ENCODE results near the gene LDLRAD4.

The LDLRAD4 gene

DNA sequence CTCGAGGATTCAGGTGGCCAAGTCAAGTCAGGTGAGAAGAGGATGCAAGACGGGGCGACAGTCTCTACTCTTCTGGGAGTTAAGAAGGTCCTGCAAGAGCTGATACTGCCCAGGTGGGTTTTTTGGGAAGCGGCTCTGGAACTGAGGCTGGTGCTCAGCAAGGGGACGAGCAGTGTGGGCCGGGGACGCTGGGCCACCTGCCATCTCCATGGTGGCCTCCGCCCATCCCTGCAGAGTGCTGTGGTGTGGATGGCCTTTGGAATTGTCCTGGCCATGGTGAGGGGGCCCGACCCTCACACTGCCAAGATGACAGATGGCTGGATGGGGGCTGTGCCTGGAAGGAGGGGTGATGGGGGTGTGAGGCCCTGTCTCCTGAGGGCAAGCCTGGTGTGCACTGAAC, 34.2 kb upstream of the LDLRAD4 start:
- in situ Hi-C loops (cut with HindIII; ENCODE audit: low sequenced_read_pairs): no loop called here
- H3K4me3 ChIP-seq (ENCODE audit: low read depth, low read length): no peak overlapping the region
- TF ChIP-seq CTCF (IDR thresholded peaks at IDR 0.05; ENCODE audit: low read depth, low read length, missing control alignments): no peak
- DNase-seq (ENCODE audit: low read depth): no peak

DNA sequence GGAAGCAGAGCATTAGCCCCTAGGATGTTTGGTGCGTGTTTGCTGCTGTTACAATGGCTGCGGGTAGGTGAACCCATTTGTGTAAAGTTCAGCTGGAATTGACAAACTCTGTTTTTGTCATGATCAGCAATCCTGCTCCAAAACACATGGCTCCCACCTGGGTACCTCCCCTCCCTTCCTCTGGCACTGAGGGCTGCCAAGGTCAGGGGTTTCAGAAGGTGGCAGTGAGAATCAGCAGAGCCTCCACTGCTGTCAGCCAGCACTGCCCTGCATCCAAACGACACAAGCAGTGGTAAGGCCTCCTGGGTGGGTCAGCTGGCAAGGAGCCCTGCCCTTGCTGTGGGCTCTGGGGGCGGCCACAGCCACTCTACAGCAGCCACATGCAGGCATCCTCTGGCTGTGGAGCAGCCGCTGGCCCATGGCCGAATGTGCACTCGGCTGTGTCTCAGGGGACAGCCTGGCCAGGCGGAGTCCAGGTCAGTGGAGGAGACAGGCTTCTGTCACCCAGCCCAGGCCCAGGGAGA, 32.8 kb upstream of the LDLRAD4 start:
- no peak for DNase-seq (ENCODE audit: low read depth)
- no peak for TF ChIP-seq CTCF (IDR thresholded peaks at IDR 0.05; ENCODE audit: low read depth, low read length, missing control alignments)
- no peak overlapping the region for H3K4me3 ChIP-seq (ENCODE audit: low read depth, low read length)
- in situ Hi-C loops (cut with HindIII; ENCODE audit: low sequenced_read_pairs): no loop called here

- in situ Hi-C loops (cut with HindIII; ENCODE audit: low sequenced_read_pairs): no loop called here
- DNase-seq (ENCODE audit: low read depth): no peak
Measured at GRCh38 chr18:13186687-13187086, 31.9 kb upstream of the LDLRAD4 start.

DNA sequence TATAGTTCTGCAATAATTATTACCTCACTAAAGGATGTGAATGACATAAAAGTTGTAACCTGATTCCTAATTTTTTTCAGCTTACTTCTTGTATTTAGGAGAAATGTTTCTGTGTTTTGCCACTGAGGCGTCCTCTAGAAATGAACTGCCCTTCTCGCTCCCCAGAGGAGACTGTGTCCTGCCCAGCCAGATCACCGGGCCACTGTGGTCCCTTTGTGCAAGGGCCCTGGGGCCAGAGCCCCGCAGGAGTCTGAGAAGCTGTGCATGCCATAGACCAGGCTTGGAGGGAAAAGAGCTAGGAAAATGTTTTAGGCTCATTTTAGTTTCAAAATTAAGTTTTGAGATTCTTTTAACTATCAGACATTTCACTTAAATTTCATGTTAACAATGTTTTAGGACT, 31.1 kb upstream of the LDLRAD4 start:
- DNase-seq (ENCODE audit: low read depth): no peak
- H3K4me3 ChIP-seq (ENCODE audit: low read depth, low read length): no peak overlapping the region
- in situ Hi-C loops (cut with HindIII; ENCODE audit: low sequenced_read_pairs): no loop called here
- no peak for TF ChIP-seq CTCF (IDR thresholded peaks at IDR 0.05; ENCODE audit: low read depth, low read length, missing control alignments)

More at GRCh38 chr18:13186687-13187086, 31.9 kb upstream of the LDLRAD4 start:
- H3K4me3 ChIP-seq (ENCODE audit: low read depth, low read length): no peak overlapping the region
- TF ChIP-seq CTCF (IDR thresholded peaks at IDR 0.05; ENCODE audit: low read depth, low read length, missing control alignments): no peak

DNA sequence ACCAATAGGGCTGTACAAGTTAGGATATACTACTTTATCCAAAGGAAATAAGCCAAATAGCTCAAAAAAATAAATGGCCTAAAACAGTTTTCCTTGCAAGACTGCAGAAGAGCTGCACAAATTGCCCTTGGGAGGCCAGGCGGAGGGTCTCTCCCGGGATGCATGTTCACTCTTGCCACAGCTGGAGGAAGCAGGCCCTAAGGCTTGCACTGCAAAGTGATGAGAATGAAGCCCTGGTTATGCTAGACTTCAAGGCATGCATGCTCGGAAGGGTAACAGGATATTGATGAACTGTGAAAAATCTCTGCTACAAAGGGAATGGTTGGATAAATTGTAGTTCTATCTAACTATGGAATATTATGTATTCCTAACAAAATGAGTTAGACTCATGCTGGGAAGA, 27.5 kb upstream of the LDLRAD4 start:
- TF ChIP-seq CTCF (IDR thresholded peaks at IDR 0.05; ENCODE audit: low read depth, low read length, missing control alignments): no peak
- in situ Hi-C loops (cut with HindIII; ENCODE audit: low sequenced_read_pairs): no loop called here
- no peak for DNase-seq (ENCODE audit: low read depth)
- H3K4me3 ChIP-seq (ENCODE audit: low read depth, low read length): no peak overlapping the region

DNA sequence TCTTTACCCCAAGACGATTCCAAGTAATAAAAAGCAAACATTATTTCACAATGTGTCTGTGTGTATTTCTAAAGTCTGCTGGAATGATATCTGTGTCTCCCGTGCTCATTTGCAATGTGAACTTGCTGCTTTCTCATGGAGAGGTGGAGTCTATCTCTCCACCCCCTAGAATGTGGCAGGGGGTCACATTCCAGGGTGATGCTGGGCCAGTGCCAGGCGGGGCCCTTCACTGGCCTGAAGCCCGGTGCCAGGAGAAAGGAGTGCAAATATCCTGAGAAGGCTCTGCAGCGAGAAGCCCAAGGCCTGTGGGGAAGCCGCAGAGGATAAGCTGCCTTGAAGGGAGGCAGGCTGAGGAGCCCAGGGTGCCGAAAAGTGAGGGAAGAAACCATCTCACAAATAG, 26.8 kb upstream of the LDLRAD4 start:
- in situ Hi-C loops (cut with HindIII; ENCODE audit: low sequenced_read_pairs): no loop called here
- H3K4me3 ChIP-seq (ENCODE audit: low read depth, low read length): no peak overlapping the region

More for the DNA sequence above, 26.8 kb upstream of the LDLRAD4 start:
- TF ChIP-seq CTCF (IDR thresholded peaks at IDR 0.05; ENCODE audit: low read depth, low read length, missing control alignments): no peak
- no peak for DNase-seq (ENCODE audit: low read depth)

Data from astrocyte of the cerebellum (primary cell).